ENCODE data around the gene KRTAP5-1. TPM values are rescaled to one million over a fixed set of nuclear protein-coding genes. Genes with fewer than 3 reads are reported as not detected.

The KRTAP5-1 gene
- total RNA-seq, 1 experiment from 2014 or later, result not detected

DNA sequence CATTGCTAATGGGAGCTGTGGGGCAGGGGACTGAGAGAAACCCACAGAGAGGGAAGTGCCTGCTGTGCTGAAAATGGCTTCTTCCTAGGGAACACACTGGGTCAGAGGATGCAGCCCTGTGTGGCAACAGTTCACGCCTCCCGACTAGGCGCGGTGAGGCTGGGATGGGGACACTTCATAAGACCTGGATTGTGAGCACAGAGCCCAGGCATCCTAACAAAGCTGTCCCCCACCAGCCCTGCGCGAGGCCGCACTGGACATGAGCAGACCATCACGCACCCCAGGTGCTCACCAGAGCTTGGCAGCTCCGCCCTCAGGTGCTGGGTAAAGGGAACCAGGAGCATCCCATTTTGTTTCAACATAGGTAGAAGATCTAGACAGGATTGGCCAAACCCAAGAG, 38.6 kb upstream of the KRTAP5-1 start:
- Histone ChIP-seq H3K27ac (ENCODE audit: low read depth, low read length) (no peak overlapping the region), H2AFZ (ENCODE audit: low read depth, low read length, poor library complexity, severe bottlenecking) (no peak overlapping the region), H3K4me3 (replicated peaks in 1 of 2; ENCODE audit: low read depth in 1 of 2, low read length in 2 of 2) (no peak overlapping the region), H3K4me2 (ENCODE audit: low read length) (no peak overlapping the region), H3K79me2 (ENCODE audit: insufficient read depth, low read length) (no peaks in the 10 kb centered on the region), H3K27me3 (ENCODE audit: insufficient read depth, low read length) (no peaks in the 10 kb centered on the region), H3K9me2 (ENCODE audit: insufficient read depth) (no peaks in the 10 kb centered on the region), H3K9ac (ENCODE audit: low read length) (no peak overlapping the region), H3K4me1 (ENCODE audit: control insufficient read depth in 1 of 2, insufficient read depth in 2 of 2, low read length in 2 of 2) (peaks cover 0 to 3% of the 10 kb centered on the region in 2 experiments; a peak in 1 of 4 replicates), H3K36me3 (ENCODE audit: control insufficient read depth in 1 of 2, insufficient read depth in 2 of 2, low read length in 2 of 2) (no peaks in the 10 kb centered on the region), H3K9me3 (ENCODE audit: control insufficient read depth in 1 of 2, insufficient read depth in 1 of 2, low read depth in 1 of 2, low read length in 2 of 2) (no peaks in the 10 kb centered on the region), H4K20me1 (ENCODE audit: insufficient read depth) (no peaks in the 10 kb centered on the region)
- ATAC-seq (no peak), DNase-seq (ENCODE audit: low read depth, low spot score) (no peak)
- RAD21 ChIA-PET (ENCODE audit: low non-redundant PET in 1 of 2, low total read pairs in 2 of 2, uncharacterized antibody in 2 of 2, unreplicated experiment in 2 of 2), result no interaction called here
- intact Hi-C loops (cut with micrococcal nuclease), result loop anchor here (2.0 kb wide), 1 partner anchor 17 kb away; no protein-coding TSS in a partner anchor
- POLR2A ChIA-PET, result no interaction called here
- no TSS peak for BruUV-seq (replicated peaks)
- CTCF ChIA-PET, result interaction anchor here (1.3 to 1.5 kb wide), 2 partner anchors 28 to 29 kb away, joined by 3 read pairs; no protein-coding TSS in a partner anchor
- TF ChIP-seq SIN3A (IDR thresholded peaks at IDR 0.05; ENCODE audit: low read depth) (no peak), YY1 (IDR thresholded peaks at IDR 0.05; ENCODE audit: extremely low read depth, insufficient replicate concordance, low read depth, low read length) (no peak), ZNF274 (IDR thresholded peaks at IDR 0.05; ENCODE audit: low read depth, low read length) (no peak), EZH2 (IDR thresholded peaks at IDR 0.05) (no peak), SRF (IDR thresholded peaks at IDR 0.05; ENCODE audit: low read depth) (no peak), EZH2phosphoT487 (IDR thresholded peaks at IDR 0.05; ENCODE audit: borderline replicate concordance) (no peak), ELF1 (IDR thresholded peaks at IDR 0.05; ENCODE audit: borderline replicate concordance, low read depth) (no peak), FOSL1 (IDR thresholded peaks at IDR 0.05; ENCODE audit: low read depth) (no peak), POLR2A (IDR thresholded peaks at IDR 0.05; ENCODE audit: borderline replicate concordance, extremely low read depth, insufficient read depth, insufficient read length) (no peak), JUND (IDR thresholded peaks at IDR 0.05) (no peak), RAD21 (IDR thresholded peaks at IDR 0.05; ENCODE audit: low read depth) (no peak)
- TF ChIP-seq, protein P1, sequence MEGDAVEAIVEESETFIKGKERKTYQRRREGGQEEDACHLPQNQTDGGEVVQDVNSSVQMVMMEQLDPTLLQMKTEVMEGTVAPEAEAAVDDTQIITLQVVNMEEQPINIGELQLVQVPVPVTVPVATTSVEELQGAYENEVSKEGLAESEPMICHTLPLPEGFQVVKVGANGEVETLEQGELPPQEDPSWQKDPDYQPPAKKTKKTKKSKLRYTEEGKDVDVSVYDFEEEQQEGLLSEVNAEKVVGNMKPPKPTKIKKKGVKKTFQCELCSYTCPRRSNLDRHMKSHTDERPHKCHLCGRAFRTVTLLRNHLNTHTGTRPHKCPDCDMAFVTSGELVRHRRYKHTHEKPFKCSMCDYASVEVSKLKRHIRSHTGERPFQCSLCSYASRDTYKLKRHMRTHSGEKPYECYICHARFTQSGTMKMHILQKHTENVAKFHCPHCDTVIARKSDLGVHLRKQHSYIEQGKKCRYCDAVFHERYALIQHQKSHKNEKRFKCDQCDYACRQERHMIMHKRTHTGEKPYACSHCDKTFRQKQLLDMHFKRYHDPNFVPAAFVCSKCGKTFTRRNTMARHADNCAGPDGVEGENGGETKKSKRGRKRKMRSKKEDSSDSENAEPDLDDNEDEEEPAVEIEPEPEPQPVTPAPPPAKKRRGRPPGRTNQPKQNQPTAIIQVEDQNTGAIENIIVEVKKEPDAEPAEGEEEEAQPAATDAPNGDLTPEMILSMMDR (IDR thresholded peaks at IDR 0.05 in 2 of 3, conservative IDR thresholded peaks at IDR 0.05 in 1 of 3; ENCODE audit: borderline replicate concordance in 1 of 3, insufficient read depth in 1 of 3, low read depth in 2 of 3, low read length in 2 of 3), result no peak
- TF ChIP-seq, protein P2, sequence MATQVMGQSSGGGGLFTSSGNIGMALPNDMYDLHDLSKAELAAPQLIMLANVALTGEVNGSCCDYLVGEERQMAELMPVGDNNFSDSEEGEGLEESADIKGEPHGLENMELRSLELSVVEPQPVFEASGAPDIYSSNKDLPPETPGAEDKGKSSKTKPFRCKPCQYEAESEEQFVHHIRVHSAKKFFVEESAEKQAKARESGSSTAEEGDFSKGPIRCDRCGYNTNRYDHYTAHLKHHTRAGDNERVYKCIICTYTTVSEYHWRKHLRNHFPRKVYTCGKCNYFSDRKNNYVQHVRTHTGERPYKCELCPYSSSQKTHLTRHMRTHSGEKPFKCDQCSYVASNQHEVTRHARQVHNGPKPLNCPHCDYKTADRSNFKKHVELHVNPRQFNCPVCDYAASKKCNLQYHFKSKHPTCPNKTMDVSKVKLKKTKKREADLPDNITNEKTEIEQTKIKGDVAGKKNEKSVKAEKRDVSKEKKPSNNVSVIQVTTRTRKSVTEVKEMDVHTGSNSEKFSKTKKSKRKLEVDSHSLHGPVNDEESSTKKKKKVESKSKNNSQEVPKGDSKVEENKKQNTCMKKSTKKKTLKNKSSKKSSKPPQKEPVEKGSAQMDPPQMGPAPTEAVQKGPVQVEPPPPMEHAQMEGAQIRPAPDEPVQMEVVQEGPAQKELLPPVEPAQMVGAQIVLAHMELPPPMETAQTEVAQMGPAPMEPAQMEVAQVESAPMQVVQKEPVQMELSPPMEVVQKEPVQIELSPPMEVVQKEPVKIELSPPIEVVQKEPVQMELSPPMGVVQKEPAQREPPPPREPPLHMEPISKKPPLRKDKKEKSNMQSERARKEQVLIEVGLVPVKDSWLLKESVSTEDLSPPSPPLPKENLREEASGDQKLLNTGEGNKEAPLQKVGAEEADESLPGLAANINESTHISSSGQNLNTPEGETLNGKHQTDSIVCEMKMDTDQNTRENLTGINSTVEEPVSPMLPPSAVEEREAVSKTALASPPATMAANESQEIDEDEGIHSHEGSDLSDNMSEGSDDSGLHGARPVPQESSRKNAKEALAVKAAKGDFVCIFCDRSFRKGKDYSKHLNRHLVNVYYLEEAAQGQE (IDR thresholded peaks at IDR 0.05; ENCODE audit: low read depth), result no peak
- TF ChIP-seq, protein P3, sequence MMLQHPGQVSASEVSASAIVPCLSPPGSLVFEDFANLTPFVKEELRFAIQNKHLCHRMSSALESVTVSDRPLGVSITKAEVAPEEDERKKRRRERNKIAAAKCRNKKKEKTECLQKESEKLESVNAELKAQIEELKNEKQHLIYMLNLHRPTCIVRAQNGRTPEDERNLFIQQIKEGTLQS (IDR thresholded peaks at IDR 0.05), result no peak

Measured in HCT116 (cell line).